ENCODE data around the gene SLC26A8.

The SLC26A8 gene

GRCh38 chr6:36023996-36024795 lies at the start of gene SLC26A8:
Gene SLC26A8, minus strand, starts transcription at chr6:36024641. Its CDS starts 4,934 bp downstream, at chr6:36019707.
- DNase-seq (ENCODE audit: low read depth in 2 of 2), result no peak

GRCh38 chr6:36073587-36073986 lies 49.1 kb upstream of the SLC26A8 start:
- DNase-seq (ENCODE audit: low read depth in 2 of 2), result no peak

- no peak for DNase-seq (ENCODE audit: low read depth in 2 of 2)
These were observed 48.2 kb upstream of the SLC26A8 start for GRCh38 chr6:36072681-36073080.

GRCh38 chr6:36071714-36072113 lies 47.3 kb upstream of the SLC26A8 start:
- no peak for DNase-seq (ENCODE audit: low read depth in 2 of 2)

GRCh38 chr6:36071281-36071680 lies 46.8 kb upstream of the SLC26A8 start:
- DNase-seq (ENCODE audit: low read depth in 2 of 2), result no peak

GRCh38 chr6:36070252-36070651 lies 45.8 kb upstream of the SLC26A8 start:
- no peak for DNase-seq (ENCODE audit: low read depth in 2 of 2)

- DNase-seq (ENCODE audit: low read depth in 2 of 2), result no peak
These were observed 45.1 kb upstream of the SLC26A8 start for GRCh38 chr6:36069573-36069972.

GRCh38 chr6:36068586-36068985 lies 44.1 kb upstream of the SLC26A8 start:
- no peak for DNase-seq (ENCODE audit: low read depth in 2 of 2)

GRCh38 chr6:36068012-36068392 lies 43.6 kb upstream of the SLC26A8 start:
- DNase-seq (ENCODE audit: low read depth in 2 of 2), result no peak

- DNase-seq (ENCODE audit: low read depth in 2 of 2), result no peak
These were observed 43.1 kb upstream of the SLC26A8 start for GRCh38 chr6:36067374-36068011.

GRCh38 chr6:36066817-36067216 lies 42.4 kb upstream of the SLC26A8 start:
- no peak for DNase-seq (ENCODE audit: low read depth in 2 of 2)

- DNase-seq (ENCODE audit: low read depth in 2 of 2), result no peak
These were observed 41.5 kb upstream of the SLC26A8 start for GRCh38 chr6:36065916-36066315.

- no peak for DNase-seq (ENCODE audit: low read depth in 2 of 2)
These were observed 40.4 kb upstream of the SLC26A8 start for GRCh38 chr6:36064770-36065396.

GRCh38 chr6:36063318-36064060 lies 39.0 kb upstream of the SLC26A8 start:
- no peak for DNase-seq (ENCODE audit: low read depth in 2 of 2)

- no peak for DNase-seq (ENCODE audit: low read depth in 2 of 2)
These were observed 37.8 kb upstream of the SLC26A8 start for GRCh38 chr6:36062247-36062646.

- DNase-seq (ENCODE audit: low read depth in 2 of 2), result no peak
These were observed 36.8 kb upstream of the SLC26A8 start for GRCh38 chr6:36061236-36061635.

- no peak for DNase-seq (ENCODE audit: low read depth in 2 of 2)
These were observed 31.7 kb upstream of the SLC26A8 start for GRCh38 chr6:36056178-36056577.

- DNase-seq (ENCODE audit: low read depth in 2 of 2), result no peak
These were observed 30.5 kb upstream of the SLC26A8 start for GRCh38 chr6:36054956-36055355.

GRCh38 chr6:36054415-36054814 lies 30.0 kb upstream of the SLC26A8 start:
- DNase-seq (ENCODE audit: low read depth in 2 of 2), result no peak

- DNase-seq (ENCODE audit: low read depth in 2 of 2), result no peak
These were observed 29.4 kb upstream of the SLC26A8 start for GRCh38 chr6:36053878-36054277.

- DNase-seq (ENCODE audit: low read depth in 2 of 2), result no peak
These were observed 27.7 kb upstream of the SLC26A8 start for GRCh38 chr6:36052097-36052496.
